Endothelial cell of umbilical vein (primary cell): ENCODE results near the gene HTRA3. TPM values are rescaled to one million over a fixed set of nuclear protein-coding genes. Genes with fewer than 3 reads are reported as not detected.

ENCODE experiments used
- BruUV-seq: library from RNA; stranded (reverse); fragments of 400-500 nt; replicated peaks from 2 replicates; lab custom pipeline; 2021; lab: Mats Ljungman, UMichigan
- CTCF ChIA-PET: fragments of 300-600, 350-600 bp; sonication (Branson Sonifier 250); formaldehyde crosslinking; loops from one replicate; lab custom pipeline; 2021; ENCODE audit warnings: antibody characterized with exemption, inconsistent platforms; lab: Charles Lee
- POLR2A ChIA-PET: fragments of 300-600, 350-600 bp; sonication (Branson Sonifier 250); formaldehyde crosslinking; loops from one replicate; lab custom pipeline; 2021; ENCODE audit warnings: antibody characterized with exemption, inconsistent platforms; lab: Charles Lee
- DNase-seq: peaks from one replicate; pipeline ENCODE4 v3.0.0-alpha.2; 2011; ENCODE audit warnings: low read depth, low spot score
- FAIRE-seq: peaks from 2 replicates; lab custom pipeline; 2011; peaks lifted over from hg19 to GRCh38; lab: Jason Lieb, UNC
- H2AFZ ChIP-seq: 2 replicates; pipeline ENCODE4 v1.6.0; 2012; ENCODE audit warnings: low read depth, low read length, control low read depth, inconsistent platforms
- H3K27ac ChIP-seq: 2 replicates; pipeline ENCODE4 v1.5.1; 2011; ENCODE audit warnings: low read depth, mild to moderate bottlenecking, control low read depth, low read length, moderate library complexity; ENCODE audit not compliant: insufficient read depth
- H3K27me3 ChIP-seq, 2 experiments: 2 replicates each; pipeline versions ENCODE4 v1.6.0 to v1.6.1; 2011; ENCODE audit warnings: low read length in 2 of 2, mixed read lengths in 1 of 2; ENCODE audit not compliant: control insufficient read depth in 2 of 2, insufficient read depth in 2 of 2
- H3K36me3 ChIP-seq, 2 experiments: 2 replicates in 1 of 2; 3 replicates in 1 of 2; pipeline ENCODE4 v1.5.1; 2011; ENCODE audit warnings: low read length in 2 of 2, mild to moderate bottlenecking in 1 of 2, moderate library complexity in 1 of 2; ENCODE audit not compliant: control insufficient read depth in 2 of 2, insufficient read depth in 2 of 2; ENCODE audit errors: extremely low read depth in 1 of 2
- H3K4me1 ChIP-seq: 3 replicates; pipeline ENCODE4 v1.5.1; 2011; ENCODE audit warnings: mild to moderate bottlenecking, low read length; ENCODE audit not compliant: control insufficient read depth, insufficient read depth; ENCODE audit errors: extremely low read depth
- H3K4me2 ChIP-seq: 2 replicates; pipeline ENCODE4 v1.6.1; 2011; ENCODE audit warnings: low read length, control low read depth, mixed read lengths; ENCODE audit not compliant: insufficient read depth
- H3K4me3 ChIP-seq, 3 experiments: fragments of 200-600 bp in 1 of 3; sonication (generic), shearing (Covaris generic) in 1 of 3; replicated peaks in 1 of 3; 2 replicates each; pipeline ENCODE4 v1.5.1; 2011 to 2016; ENCODE audit warnings: control low read depth in 3 of 3, low read length in 3 of 3, mild to moderate bottlenecking in 2 of 3, inconsistent platforms in 1 of 3, low read depth in 1 of 3, moderate library complexity in 1 of 3; ENCODE audit not compliant: insufficient read depth in 1 of 3
- H3K79me2 ChIP-seq: 2 replicates; pipeline ENCODE4 v1.6.0; 2012; ENCODE audit warnings: low read length, inconsistent platforms; ENCODE audit not compliant: control insufficient read depth, insufficient read depth
- H3K9ac ChIP-seq: replicated peaks from 2 replicates; pipeline ENCODE3; 2011; ENCODE audit warnings: low read length, control low read depth; ENCODE audit not compliant: insufficient read depth; ENCODE audit errors: extremely low read depth
- H3K9me1 ChIP-seq: replicated peaks from 3 replicates; pipeline ENCODE4 v1.6.0; 2011; ENCODE audit warnings: mild to moderate bottlenecking, low read length; ENCODE audit not compliant: control insufficient read depth, insufficient read depth; ENCODE audit errors: extremely low read depth
- H3K9me3 ChIP-seq: replicated peaks from 2 replicates; pipeline ENCODE4 v1.5.1; 2012; ENCODE audit warnings: low read length, inconsistent platforms; ENCODE audit not compliant: control insufficient read depth, insufficient read depth
- H4K20me1 ChIP-seq: replicated peaks from 2 replicates; pipeline ENCODE3; 2011; ENCODE audit warnings: mild to moderate bottlenecking, low read length; ENCODE audit not compliant: control insufficient read depth, insufficient read depth; ENCODE audit errors: extremely low read depth
- CTCF ChIP-seq, 2 donors: IDR thresholded peaks; 1 replicate in 1 of 2; 2 replicates in 1 of 2; pipeline ENCODE4 v1.5.1; 2011; ENCODE audit warnings: low read length in 2 of 2, mild to moderate bottlenecking in 2 of 2, moderate library complexity in 2 of 2, control low read depth in 1 of 2, inconsistent platforms in 1 of 2, low read depth in 1 of 2; ENCODE audit not compliant: insufficient read depth in 1 of 2; ENCODE audit errors: extremely low read depth in 1 of 2
- EZH2 ChIP-seq: IDR thresholded peaks from 2 replicates; pipeline ENCODE4 v1.6.1; 2012; ENCODE audit warnings: borderline replicate concordance, low read depth, mild to moderate bottlenecking, moderate library complexity, low read length, inconsistent platforms; ENCODE audit not compliant: severe bottlenecking
- GATA2 ChIP-seq: IDR thresholded peaks from 2 replicates; pipeline ENCODE4 v1.7.0; 2011; ENCODE audit warnings: low read depth, mild to moderate bottlenecking, moderate library complexity, mixed read lengths, low read length; ENCODE audit not compliant: insufficient read length, insufficient read depth
- JUN ChIP-seq: IDR thresholded peaks from 2 replicates; pipeline ENCODE4 v1.6.1; 2011; ENCODE audit warnings: borderline replicate concordance, low read depth; ENCODE audit not compliant: insufficient read length, insufficient read depth
- MAX ChIP-seq: IDR thresholded peaks from 2 replicates; pipeline ENCODE4 v1.6.1; 2011; ENCODE audit not compliant: insufficient read depth, insufficient read length
- MYC ChIP-seq: IDR thresholded peaks from one replicate; pipeline ENCODE4 v1.6.1; 2011; ENCODE audit warnings: mild to moderate bottlenecking, low read depth, low read length
- POLR2A ChIP-seq: IDR thresholded peaks from 2 replicates; pipeline ENCODE4 v1.6.1; 2012; ENCODE audit warnings: low read depth, mild to moderate bottlenecking, control low read depth, low read length
- POLR2AphosphoS5 ChIP-seq: IDR thresholded peaks from 2 replicates; pipeline ENCODE4 v1.6.1; 2012; ENCODE audit warnings: low read depth, mild to moderate bottlenecking, control low read depth, low read length, moderate library complexity; ENCODE audit not compliant: insufficient read depth
- dilution Hi-C: fragments of 300-500 bp; cut with MboI; formaldehyde crosslinking; loops from one replicate; pipeline ENCODE4 v1.15.0; 2019; ENCODE audit warnings: low sequenced_read_pairs; ENCODE audit not compliant: extremely low pct_ligation_motif_present
- intact Hi-C: fragments of 100-400 bp; cut with micrococcal nuclease; formaldehyde crosslinking; loops from one replicate; pipeline ENCODE4 v1.10.0; 2022
- polyA plus RNA-seq, 4 experiments: library from polyadenylated mRNA; depleted of rRNA in 3 of 4; stranded (reverse) in 3 of 4; unstranded in 1 of 4; fragments of >200 nt; gene quantifications; 2 replicates each; pipeline versions ENCODE4 v1.2.1 to v1.2.3, GENCODE V29; 2011 to 2012; ENCODE audit warnings: missing spikeins in 1 of 4
- total RNA-seq: library from RNA; stranded (reverse); gene quantifications from 2 replicates; pipeline ENCODE4 v1.2.3, GENCODE V29; 2021

The HTRA3 gene
- total and polyA plus RNA-seq, 2 donors (not counting 3 experiments of a cell fraction or from before 2014, with no cell fraction given): 9.0 to 12.0 TPM

GRCh38 chr4:8239661-8240060 lies 29.9 kb upstream of the HTRA3 start:
- no peak overlapping the region for H3K4me3 ChIP-seq
- dilution Hi-C loops (no loop called here), intact Hi-C loops (no loop called here)
- no peak for FAIRE-seq
- H3K9ac ChIP-seq: no peak overlapping the region
- H3K27ac ChIP-seq: no peak overlapping the region
- H3K79me2 ChIP-seq: no peaks in the 10 kb centered on the region
- BruUV-seq: no TSS peak
- peaks cover 16 to 78% of the 10 kb centered on the region in 2 experiments for H3K36me3 ChIP-seq
- ChIA-PET POLR2A (no interaction called here), CTCF (interaction anchor here (3.9 kb wide), 1 partner anchor 171 kb away, joined by 57 read pairs; no protein-coding TSS in a partner anchor)
- DNase-seq: no peak
- no peak overlapping the region for H3K4me2 ChIP-seq
- H3K4me1 ChIP-seq: no peaks in the 10 kb centered on the region
- no peaks in the 10 kb centered on the region for H3K9me3 ChIP-seq
- H4K20me1 ChIP-seq: no peaks in the 10 kb centered on the region
- no peaks in the 10 kb centered on the region for H3K9me1 ChIP-seq
- no peak overlapping the region for H2AFZ ChIP-seq
- TF ChIP-seq GATA2 (no peak), JUN (no peak), MYC (no peak), POLR2AphosphoS5 (no peak), EZH2 (no peak), MAX (no peak), POLR2A (no peak), CTCF (IDR thresholded peaks at IDR 0.05; ENCODE audit: extremely low read depth in 1 of 2, insufficient read depth in 1 of 2, low read depth in 1 of 2, low read length in 2 of 2) (no peak)
- H3K27me3 ChIP-seq: no peaks in the 10 kb centered on the region
